ENCODE measurements around the gene RNF128. TPM values are rescaled to one million over a fixed set of nuclear protein-coding genes. Genes with fewer than 3 reads are reported as not detected.

Gene RNF128
- polyA plus RNA-seq, 1 donor (not counting 4 experiments of a cell fraction or from before 2014, with no cell fraction given) = 20.1 TPM

DNA sequence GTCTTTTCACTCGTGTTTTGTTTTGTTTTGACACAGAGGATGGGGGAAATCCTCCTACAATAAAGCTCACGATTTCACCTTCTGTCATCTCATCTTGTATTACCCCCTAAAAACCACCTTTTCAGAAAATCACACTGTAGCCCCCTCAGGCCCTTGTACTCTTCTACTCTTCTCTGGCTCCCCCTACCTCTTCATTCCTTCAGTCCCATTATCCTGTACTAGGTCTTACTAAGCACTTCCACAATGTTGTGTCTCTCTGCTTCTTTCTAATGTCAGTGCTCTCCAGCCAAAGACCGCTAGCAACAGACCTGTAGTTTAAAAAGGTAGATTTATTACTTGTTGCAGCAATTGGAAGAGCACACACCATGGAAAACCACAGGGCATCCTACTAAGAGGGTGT, 30.0 kb upstream of the RNF128 start:
- H3K79me2 ChIP-seq (ENCODE audit: control insufficient read depth, insufficient read depth, low read length) = no peaks in the 10 kb centered on the region
- DNase-seq (ENCODE audit: low read depth, low spot score) (no peak), FAIRE-seq (no peak)
- H3K4me2 ChIP-seq (ENCODE audit: control insufficient read depth, extremely low read depth, insufficient read depth, low read depth, low read length) = no peak overlapping the region
- no peak overlapping the region for H3K4me3 ChIP-seq (ENCODE audit: control insufficient read depth in 2 of 3, extremely low read depth in 1 of 3, insufficient read depth in 2 of 3, low read depth in 1 of 3, low read length in 3 of 3)
- no peaks in the 10 kb centered on the region for H3K27me3 ChIP-seq (ENCODE audit: control insufficient read depth, extremely low read depth, insufficient read depth, low read length)
- no peaks in the 10 kb centered on the region for H3K36me3 ChIP-seq (ENCODE audit: control insufficient read depth in 2 of 2, extremely low read depth in 1 of 2, insufficient read depth in 2 of 2, low read length in 2 of 2)
- H3K9me1 ChIP-seq (ENCODE audit: control insufficient read depth, extremely low read depth, insufficient read depth, low read length) = no peaks in the 10 kb centered on the region
- peaks cover 5% of the 10 kb centered on the region for H3K4me1 ChIP-seq (ENCODE audit: control insufficient read depth, extremely low read depth, insufficient read depth, low read length)
- dilution Hi-C loops (cut with MboI; ENCODE audit: extremely low pct_ligation_motif_present, low sequenced_read_pairs) = no loop called here
- H3K9ac ChIP-seq (ENCODE audit: control insufficient read depth, extremely low read depth, insufficient read depth, low read length) = no peak overlapping the region
- no peaks in the 10 kb centered on the region for H3K9me3 ChIP-seq (ENCODE audit: control insufficient read depth, low read depth, low read length)
- TF ChIP-seq, protein P1, sequence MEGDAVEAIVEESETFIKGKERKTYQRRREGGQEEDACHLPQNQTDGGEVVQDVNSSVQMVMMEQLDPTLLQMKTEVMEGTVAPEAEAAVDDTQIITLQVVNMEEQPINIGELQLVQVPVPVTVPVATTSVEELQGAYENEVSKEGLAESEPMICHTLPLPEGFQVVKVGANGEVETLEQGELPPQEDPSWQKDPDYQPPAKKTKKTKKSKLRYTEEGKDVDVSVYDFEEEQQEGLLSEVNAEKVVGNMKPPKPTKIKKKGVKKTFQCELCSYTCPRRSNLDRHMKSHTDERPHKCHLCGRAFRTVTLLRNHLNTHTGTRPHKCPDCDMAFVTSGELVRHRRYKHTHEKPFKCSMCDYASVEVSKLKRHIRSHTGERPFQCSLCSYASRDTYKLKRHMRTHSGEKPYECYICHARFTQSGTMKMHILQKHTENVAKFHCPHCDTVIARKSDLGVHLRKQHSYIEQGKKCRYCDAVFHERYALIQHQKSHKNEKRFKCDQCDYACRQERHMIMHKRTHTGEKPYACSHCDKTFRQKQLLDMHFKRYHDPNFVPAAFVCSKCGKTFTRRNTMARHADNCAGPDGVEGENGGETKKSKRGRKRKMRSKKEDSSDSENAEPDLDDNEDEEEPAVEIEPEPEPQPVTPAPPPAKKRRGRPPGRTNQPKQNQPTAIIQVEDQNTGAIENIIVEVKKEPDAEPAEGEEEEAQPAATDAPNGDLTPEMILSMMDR (optimal IDR thresholded peaks at IDR 0.05 in 1 of 3, IDR thresholded peaks at IDR 0.05 in 1 of 3, conservative IDR thresholded peaks at IDR 0.05 in 1 of 3; ENCODE audit: extremely low read depth in 1 of 3, insufficient read depth in 2 of 3, low read length in 3 of 3) = no peak
- TF ChIP-seq EZH2 (IDR thresholded peaks at IDR 0.05; ENCODE audit: low read length) = no peak
- H4K20me1 ChIP-seq (ENCODE audit: control insufficient read depth, extremely low read depth, insufficient read depth, low read length) = no peaks in the 10 kb centered on the region
- H3K27ac ChIP-seq (ENCODE audit: control insufficient read depth, insufficient read depth, low read length) = no peak overlapping the region
- H2AFZ ChIP-seq (ENCODE audit: control insufficient read depth, low read length) = no peak overlapping the region

GRCh38 chrX:106698693-106699092, 27.8 kb upstream of the RNF128 start:
- Histone ChIP-seq H2AFZ (ENCODE audit: control insufficient read depth, low read length) (peak overlapping the region; percentile 59), H3K4me2 (ENCODE audit: control insufficient read depth, extremely low read depth, insufficient read depth, low read depth, low read length) (no peak overlapping the region), H3K79me2 (ENCODE audit: control insufficient read depth, insufficient read depth, low read length) (no peaks in the 10 kb centered on the region), H3K4me1 (ENCODE audit: control insufficient read depth, extremely low read depth, insufficient read depth, low read length) (peaks cover 3% of the 10 kb centered on the region), H3K27me3 (ENCODE audit: control insufficient read depth, extremely low read depth, insufficient read depth, low read length) (no peaks in the 10 kb centered on the region), H3K27ac (ENCODE audit: control insufficient read depth, insufficient read depth, low read length) (no peak overlapping the region), H3K9me1 (ENCODE audit: control insufficient read depth, extremely low read depth, insufficient read depth, low read length) (no peaks in the 10 kb centered on the region), H3K36me3 (ENCODE audit: control insufficient read depth in 2 of 2, extremely low read depth in 1 of 2, insufficient read depth in 2 of 2, low read length in 2 of 2) (no peaks in the 10 kb centered on the region), H3K9me3 (ENCODE audit: control insufficient read depth, low read depth, low read length) (no peaks in the 10 kb centered on the region), H4K20me1 (ENCODE audit: control insufficient read depth, extremely low read depth, insufficient read depth, low read length) (no peaks in the 10 kb centered on the region), H3K4me3 (ENCODE audit: control insufficient read depth in 2 of 3, extremely low read depth in 1 of 3, insufficient read depth in 2 of 3, low read depth in 1 of 3, low read length in 3 of 3) (no peak overlapping the region), H3K9ac (ENCODE audit: control insufficient read depth, extremely low read depth, insufficient read depth, low read length) (no peak overlapping the region)
- peak; percentile 52 for FAIRE-seq
- TF ChIP-seq, protein P1 (optimal IDR thresholded peaks at IDR 0.05 in 1 of 3, IDR thresholded peaks at IDR 0.05 in 1 of 3, conservative IDR thresholded peaks at IDR 0.05 in 1 of 3; ENCODE audit: extremely low read depth in 1 of 3, insufficient read depth in 2 of 3, low read length in 3 of 3) = no peak
- no peak for TF ChIP-seq EZH2 (IDR thresholded peaks at IDR 0.05; ENCODE audit: low read length)
- dilution Hi-C loops (cut with MboI; ENCODE audit: extremely low pct_ligation_motif_present, low sequenced_read_pairs) = no loop called here
- DNase-seq (ENCODE audit: low read depth, low spot score) = no peak

Measured in keratinocyte (primary cell).